Astrocyte of the hippocampus (primary cell): ENCODE measurements around the gene SNX13.

ENCODE experiments used
- DNase-seq: peaks from one replicate; pipeline ENCODE4 v3.0.0; 2011; ENCODE audit warnings: low read depth, low spot score

Gene SNX13

DNA sequence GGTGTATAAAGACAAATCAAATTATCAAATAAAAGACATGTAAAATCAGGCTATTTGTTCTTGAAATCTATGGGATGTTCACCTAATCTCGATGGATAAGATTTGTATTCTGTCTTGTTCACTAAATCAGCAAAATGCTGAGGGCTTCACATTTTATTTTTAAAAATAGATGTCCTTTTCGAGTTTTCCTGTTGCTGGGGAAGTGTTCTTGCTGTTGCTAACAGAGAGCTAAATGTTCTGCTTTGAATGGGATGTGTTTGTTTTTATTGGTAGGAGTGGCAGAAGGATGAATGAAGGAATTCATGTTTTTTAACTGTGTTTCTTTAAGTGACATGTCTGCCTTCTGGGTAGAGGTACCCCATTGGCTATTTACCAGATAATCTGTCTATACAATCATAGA is 7.3 kb upstream of the SNX13 start:
- no peak for DNase-seq

DNA sequence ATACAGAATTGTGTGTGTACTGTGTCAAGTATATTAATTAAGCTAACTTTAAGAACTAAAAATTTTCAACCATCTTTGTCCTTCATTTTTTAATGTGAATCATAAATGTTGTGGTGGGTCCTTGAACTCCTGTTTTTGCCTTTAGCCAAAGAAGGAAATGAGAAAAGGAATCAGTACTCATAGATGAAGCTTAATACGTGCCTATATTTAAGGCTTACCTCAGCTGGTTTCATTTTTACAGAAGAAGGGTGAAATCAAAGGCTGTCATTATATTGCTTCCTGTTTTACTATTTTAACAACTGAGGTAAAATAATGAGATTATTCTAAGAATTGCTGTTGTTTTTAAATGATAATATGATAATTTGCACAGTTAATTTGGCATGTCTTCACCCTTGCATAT is 6.3 kb upstream of the SNX13 start:
- DNase-seq = no peak

DNA sequence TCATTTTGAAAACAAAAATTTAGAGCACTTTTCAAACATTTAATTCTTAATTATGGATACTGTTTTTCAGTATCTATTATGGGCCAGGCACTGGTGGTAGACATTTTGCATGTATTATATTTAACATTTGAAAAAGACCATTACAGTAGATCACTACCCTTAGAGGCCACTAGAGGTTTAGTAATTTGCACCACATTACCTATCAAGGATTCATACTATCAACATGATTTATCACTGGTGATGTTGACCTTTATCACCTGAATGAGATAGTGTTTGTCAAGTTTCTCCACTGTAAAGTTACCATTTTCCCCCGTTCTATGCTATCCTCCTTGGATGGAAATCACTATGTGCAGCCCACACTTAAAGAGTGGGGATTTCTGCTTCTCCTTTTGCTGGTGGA is 4.4 kb upstream of the SNX13 start:
- DNase-seq = no peak

DNA sequence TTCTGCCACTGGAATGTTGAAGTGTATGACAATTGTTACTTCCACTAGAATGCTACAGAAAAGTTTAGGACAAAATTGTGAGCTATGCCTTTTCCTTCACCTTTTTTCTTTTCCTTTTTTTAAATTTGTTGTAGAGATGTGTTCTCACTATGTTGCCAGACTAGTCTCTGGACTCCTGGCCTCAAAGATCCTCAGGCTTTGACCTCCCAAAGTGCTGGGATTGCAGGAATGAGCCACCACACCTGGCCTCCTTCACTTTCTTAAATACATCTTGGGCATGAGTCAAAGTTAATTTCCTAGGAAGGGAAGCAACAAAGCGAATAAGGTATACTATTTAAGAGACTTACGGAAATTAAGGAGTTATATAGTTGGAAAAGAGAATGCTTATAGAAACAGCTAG is 2.7 kb upstream of the SNX13 start:
- DNase-seq = no peak

DNA sequence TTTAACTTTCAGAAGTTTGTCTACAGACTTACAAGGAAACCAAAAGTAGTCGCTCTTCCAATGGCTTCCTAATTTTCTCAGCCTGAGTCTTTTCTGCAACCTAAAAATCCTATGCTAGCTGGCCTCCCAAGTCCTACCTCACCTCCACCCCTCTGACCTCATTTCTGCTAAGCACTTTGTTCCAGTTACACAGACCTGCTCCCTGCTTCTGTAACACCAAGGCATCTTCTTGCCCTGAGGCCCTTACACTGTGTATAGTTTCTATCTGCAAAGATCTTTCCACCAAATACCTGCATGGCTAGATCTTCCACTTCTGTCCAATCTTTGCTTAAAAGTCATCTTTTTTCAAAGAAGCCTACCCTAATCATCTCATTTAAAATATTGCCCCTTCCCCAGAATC is 1.9 kb upstream of the SNX13 start:
- no peak for DNase-seq

DNA sequence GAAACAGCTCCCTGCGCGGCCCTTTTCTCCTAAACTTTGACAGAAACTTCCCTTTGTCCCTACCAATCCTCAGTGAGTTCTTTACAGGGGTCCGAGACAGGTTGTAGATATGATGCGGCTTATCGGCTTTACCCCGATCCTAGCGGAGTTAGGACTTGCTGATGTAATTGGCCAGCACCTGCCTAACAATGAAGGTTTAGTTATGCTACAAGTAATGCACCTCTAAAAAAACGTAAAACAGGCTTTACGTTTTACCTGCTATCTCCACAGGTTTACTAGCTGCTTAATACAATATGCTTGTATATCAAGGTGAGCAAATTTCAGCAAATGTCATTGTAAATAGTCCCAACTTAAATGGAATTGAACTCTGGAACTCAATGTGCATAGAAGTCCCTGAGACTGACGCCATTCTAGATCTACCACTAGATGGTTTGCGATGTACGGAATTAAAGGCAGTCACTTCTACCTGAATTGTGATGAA is 697 bp upstream of the SNX13 start:
- no peak for DNase-seq

DNA sequence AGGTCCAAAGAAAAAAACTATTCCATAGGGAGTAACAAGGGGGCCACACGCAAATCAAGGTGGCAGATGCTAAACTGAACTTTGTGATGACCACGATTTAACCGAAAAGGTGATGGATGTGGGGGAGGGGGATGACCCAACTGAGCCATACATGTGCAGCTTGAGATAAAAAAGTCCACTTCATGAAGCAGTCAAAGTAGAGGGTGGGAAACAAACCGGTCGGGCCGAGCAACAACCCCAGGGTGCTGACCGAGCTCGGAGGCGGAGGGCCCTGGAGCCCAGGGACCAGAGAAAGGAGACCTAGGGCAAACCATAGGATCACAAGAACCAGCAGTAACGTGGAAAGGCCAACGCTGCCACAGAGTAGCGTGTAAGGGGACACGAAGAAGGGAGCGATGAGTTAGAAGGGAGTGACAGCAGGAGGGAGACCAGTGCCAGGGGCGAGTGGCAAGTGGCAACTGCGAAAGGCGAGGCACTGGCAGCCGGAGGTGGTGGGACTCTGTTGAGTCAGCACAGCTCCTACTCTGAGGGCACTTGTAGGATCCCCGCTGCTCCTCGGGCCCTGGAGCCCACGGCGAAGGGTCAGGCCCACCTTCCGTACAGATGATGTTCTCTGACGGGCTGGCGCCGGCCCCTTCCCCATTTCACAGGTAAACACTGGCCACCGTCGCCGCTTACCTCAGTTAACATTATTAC is 540 bp downstream of the SNX13 start:
- peak; percentile 72 for DNase-seq

DNA sequence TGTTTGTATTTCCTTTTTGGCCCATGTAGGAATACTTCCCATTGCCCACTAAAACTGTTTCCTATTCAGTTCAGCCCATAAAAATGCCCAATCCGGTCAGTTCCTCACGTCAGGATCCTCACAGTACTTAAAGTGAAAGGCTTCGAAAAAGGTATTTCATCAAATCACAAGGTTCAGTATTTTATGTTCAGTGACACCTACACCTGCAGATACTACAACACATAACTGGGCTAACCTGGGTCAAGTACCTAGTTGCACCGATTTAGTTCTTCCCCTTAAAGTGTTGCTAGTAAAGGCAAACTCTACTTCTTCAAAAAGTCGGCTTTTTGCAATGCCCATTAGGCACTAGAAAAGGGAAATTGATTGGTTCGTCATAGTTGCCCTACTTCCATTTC is 1.1 kb downstream of the SNX13 start:
- DNase-seq = peak; percentile 54

DNA sequence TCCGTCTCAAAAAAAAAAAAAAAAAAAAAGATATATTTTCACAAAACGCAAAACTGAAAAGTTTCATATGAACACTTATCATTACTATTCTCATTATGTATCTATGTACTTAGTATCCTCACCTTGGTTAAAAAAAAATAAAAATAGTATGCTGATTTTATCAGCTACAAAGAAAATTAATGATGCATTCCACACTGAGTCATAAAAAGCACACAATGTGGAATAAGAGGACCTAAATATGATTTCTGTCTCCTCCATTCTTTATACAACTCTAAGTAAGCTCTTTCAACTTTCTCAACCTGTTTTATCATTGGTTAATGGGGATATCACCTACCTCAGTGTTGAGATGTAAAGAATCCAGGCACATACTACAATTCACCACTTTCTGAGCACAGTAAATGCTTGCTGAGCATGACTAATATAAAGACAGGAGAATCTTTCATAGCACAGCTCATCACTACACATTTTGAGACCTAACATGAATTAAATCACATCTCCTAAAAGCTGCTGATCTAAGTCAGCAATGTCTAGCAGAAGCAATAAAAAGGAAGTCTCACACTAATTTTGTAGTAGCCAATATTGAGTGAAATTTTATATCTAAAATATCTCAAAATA is 2.7 kb downstream of the SNX13 start:
- DNase-seq = no peak

DNA sequence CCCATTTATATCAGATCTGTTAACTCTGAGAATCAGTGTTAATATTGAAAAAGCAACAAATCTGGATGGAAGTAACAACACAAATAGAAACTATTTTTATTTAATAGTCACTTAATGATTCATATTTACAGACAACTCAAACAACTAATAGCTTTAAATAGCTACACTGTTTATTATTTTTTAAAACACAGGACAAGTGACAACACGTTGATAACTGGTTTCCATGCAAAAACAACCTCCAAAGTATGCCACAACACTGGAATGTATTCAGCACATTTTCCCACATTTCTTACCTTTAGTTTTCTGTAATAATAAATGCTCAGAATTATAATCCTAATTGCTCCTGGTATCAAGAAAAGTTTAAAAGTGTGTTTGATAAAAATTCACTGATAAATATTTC is 4.0 kb downstream of the SNX13 start:
- no peak for DNase-seq

DNA sequence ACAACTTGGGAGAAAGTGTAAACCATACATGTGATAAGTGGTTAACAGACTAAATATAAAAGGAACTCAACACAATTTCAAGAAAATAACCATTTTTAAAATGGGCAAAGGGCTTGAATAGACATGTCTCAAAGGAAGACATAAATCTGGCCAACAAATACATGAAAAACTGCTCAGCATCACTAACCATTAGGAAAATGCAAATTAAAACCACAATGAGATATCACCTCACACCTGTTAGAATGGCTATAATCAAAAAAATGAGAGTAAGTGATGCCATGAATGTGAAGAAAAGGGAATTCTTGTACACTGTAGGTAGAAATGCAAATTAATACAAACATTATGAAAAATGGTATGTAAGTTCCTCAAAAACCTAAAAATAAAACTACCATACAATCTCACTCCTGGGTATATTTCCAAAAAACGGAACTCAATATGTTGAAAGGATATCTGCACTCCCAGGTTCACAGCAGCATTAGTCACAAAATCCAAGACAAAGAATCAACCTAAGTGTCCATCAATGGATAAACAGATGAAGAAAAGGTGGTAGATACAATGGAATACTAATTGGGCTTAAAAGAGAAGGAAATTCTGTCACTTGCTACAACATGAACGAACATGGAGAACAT is 5.6 kb downstream of the SNX13 start:
- no peak for DNase-seq

DNA sequence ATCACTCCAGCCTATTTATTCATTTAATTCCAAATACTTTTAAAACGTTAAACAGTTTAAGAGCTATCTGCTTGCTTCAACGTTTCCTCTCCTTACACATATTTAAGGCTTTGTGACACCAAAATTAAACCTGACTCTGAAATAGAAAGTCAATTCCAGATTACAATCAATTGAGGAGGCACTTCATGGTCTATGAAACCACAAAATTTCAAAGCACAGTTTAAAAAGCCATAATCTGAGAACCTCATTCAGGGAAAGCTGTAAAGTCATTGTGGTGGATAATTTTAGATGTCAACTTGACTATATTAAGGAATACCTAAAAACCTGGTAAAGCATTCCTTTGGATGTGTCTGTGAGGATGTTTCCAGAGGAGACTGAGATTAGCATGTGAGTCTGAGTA is 6.2 kb downstream of the SNX13 start:
- no peak for DNase-seq

DNA sequence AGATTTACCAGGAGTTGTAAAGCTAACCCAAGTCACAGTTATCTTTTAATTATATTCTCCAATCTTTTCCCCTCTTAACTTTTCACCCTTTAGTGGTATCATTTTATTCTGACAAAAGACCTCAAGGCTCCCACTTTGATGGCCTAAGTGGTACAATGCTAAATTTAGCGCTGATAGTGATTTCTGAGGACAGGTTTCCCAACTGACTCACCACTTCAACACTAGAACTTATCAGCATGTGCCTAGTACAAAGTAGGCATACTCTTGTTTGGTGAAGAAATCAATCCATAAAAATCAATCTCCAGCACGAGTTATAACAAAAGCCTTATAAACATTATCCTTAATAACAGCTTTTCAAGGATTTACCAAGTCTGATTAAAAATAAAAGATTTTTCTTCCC is 7.5 kb downstream of the SNX13 start:
- no peak for DNase-seq

DNA sequence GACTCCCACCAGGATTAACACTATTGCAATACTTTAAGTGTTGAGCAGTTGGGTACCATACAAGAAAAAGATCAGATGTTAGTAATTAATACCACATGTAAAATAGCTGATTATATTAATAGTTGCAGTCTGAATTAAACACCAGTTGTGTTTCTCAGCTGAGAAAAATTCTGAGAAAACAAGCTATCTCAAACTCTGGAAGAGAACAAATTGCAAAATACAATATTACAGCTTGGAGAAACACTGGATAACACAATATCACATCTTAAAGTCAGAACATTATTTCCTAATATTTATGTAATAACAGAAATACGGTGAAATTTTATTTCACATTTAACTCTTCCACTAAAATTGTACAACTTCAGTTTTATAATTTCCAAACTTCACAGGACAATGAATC is 9.2 kb downstream of the SNX13 start:
- DNase-seq = no peak

DNA sequence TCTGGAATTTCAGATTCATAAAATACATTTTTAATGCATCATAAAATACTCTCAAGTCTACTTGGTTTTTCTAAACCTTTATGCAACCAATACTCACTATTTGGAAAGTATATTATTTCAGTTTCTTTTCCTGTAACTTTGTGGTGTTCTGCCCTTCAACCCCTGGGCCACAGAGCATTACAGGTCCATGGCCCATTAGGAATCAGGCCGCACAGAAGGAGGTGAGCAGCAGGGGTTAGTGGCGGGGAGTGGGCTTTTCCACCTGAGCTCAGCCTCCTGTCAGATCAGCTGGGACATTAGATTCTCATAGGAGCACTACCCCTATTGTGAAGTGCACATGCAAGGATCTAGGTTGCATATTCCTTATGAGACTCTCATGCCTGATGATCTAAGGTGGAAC is 9.7 kb downstream of the SNX13 start:
- no peak for DNase-seq

DNA sequence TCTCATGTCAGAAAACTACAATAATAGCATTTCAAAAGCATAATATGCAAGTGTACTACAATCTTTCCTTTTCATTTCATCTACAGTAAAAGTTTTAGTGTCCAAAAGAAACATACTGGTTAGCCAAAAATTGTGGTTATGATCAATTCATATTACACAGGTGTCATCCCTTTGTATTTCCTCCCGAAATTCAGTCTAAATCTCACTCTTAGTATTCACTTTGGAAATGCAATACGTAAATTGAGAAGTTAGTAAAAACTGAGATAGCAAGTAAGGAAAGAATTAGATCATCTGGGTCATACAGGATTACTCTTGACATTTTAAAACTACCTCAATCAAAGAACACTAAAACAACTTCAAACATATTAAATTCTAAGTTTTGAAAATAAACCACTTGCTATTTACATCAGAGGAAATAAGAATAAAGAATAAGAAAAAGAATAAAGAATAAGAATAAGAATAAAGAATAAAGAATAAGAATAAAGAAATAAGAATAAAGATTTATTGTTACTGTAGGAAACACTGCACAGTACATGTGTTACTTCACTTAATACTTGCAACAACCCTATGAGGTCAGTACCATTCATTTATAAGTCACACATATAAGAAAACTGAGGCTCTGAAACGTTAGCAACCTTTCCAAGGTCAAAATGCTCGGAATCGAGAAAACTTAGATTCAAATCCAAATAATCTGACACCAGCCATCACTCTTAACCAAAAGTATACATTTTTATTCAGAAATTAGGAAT is 10.5 kb downstream of the SNX13 start:
- DNase-seq = no peak

DNA sequence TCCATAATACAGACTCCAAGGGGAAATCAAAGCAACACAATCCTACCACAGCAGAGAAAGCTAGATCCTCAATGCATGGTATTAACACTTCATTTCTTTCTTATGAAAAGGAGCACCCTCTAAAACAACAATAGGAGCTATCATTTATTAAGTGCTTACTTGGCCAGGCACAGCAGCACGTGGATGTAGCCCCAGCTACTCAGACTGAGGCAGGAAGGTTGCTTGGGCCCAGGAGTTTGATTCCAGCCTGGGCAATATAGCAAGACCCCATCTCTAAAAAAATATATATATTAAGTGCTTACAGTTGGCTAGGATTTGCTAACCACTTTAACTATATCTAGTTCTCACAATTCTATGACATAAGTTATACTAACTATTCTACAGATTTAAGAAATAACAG is 12.2 kb downstream of the SNX13 start:
- no peak for DNase-seq

DNA sequence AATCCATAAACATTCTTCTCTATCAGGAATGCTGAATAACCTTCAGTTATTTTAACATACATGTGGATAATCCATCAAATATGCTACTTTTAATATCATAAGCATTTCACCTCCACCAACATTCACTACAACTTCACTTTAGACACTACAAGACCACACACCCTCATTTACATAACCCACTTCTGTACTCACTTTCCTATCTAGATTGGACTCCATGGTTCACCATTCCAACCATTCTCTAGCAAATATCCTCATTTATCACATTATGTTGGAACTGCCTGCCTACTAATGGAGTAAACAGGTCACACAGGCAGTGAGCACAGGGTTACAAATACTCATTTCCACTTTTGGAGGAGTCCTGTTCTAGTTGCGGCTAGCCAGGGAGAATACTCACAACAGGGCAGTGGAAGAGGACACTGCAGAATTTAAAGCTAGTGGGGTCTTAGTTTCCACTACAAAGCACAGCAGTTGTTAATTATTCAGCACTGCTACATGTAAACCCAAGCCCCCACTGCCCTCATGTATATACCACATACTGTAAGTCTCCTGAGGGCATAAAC is 18.4 kb downstream of the SNX13 start:
- no peak for DNase-seq

DNA sequence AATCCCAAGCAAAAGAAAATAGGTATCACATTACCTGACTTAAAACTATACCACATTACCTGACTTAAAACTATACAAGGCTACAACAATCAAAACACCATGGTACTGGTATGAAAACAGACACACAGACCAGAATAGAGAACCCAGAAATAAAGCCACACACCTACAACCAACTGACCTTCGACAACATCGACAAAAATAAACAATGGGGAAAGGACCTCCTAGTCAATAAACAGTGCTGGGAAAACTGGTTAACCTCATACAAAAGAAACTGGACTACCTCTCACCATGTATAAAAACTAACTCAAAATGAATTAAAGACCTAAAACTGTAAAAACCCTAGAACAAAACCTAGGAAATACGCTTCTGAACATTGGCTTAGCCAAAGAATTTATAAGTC is 22.5 kb downstream of the SNX13 start:
- no peak for DNase-seq

DNA sequence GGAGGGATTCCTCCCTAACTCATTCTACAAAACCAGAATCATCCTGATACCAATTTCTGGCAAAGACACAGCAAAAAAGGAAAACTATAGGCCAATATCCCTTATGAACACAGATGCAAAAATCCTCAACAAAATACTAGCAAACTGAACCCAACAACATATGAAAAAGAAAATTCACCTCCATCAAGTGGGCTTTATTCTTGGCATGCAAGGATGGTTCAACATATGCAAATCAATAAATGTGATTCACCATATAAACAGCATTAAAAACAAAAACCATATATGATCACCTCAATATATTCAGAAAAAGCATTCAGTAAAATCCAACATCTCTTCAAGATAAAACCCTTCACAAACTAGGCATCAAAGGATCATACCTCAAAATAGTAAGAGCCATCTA is 23.5 kb downstream of the SNX13 start:
- no peak for DNase-seq

DNA sequence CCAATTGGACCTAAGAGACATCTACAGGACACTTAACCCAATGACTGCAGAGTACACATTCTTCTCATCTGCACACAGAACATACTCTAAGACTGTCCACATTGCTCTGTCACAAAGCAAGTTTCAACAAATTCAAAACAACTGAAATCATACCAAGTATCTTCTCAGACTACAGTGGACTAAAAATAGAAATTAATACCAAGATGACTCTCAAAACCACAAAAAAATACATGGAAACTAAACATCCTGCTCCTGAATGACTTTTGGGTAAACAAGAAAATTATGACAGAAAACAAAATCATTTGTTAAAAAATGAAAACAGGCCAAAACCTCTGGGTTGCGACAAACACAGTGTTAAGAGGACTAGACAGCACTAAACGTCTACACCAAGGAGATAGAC is 24.5 kb downstream of the SNX13 start:
- no peak for DNase-seq

DNA sequence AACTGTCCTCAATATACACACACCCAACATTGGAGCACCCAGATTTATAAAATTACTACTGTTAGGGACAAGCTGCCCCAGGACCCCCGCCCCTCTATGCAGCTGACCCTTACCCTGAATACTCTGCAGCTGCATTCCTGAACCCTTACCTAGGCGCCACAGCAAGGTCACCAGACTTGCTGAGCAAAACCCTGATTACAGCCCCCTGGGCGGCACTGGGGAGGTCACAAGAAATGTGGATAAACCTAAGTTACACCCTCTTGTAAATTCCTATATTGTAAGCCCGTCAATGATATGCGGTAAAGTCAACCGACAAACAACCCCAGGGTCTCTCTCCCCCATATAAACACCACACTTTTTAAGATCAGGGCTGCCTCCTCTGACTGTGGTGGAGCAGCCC is 25.1 kb downstream of the SNX13 start:
- DNase-seq = no peak
